ENCODE measurements around the gene HOXA9. TPM values are rescaled to one million over a fixed set of nuclear protein-coding genes. Genes with fewer than 3 reads are reported as not detected.
A peak's percentile ranks its signal among the peaks of the same experiment; 100 is the strongest.

The HOXA9 gene
- total RNA-seq: 9.1 and 13.0 TPM in 2 replicates
- 1.7 TPM for polyA plus RNA-seq (2012)

DNA sequence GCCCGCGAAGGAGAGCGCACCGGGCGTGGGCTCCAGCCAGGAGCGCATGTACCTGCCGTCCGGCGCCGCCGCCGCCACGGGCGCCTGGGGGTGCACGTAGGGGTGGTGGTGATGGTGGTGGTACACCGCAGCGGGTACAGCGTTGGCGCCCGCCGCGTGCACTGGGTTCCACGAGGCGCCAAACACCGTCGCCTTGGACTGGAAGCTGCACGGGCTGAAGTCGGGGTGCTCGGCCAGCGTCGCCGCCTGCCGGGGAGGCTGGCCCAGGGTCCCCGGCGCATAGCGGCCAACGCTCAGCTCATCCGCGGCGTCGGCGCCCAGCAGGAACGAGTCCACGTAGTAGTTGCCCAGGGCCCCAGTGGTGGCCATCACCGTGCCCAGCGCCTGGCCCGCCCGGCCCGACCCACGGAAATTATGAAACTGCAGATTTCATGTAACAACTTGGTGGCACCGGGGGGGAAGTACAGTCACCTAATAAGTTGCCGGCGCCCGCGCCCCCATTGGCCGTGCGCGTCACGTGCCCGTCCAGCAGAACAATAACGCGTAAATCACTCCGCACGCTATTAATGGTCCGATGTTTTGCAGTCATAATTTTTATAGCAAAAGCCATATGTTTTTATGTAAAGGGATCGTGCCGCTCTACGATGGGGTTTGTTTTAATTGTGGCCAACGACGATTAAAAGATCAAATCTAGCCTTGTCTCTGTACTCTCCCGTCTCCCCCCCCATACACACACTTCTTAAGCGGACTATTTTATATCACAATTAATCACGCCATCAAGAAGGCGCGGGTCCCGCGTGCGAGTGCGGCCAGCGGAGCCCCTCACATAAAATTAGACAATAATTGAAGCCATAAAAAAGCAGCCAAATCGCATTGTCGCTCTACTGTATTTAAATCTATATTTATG, at the start of gene HOXA9:
Gene HOXA9, minus strand, starts transcription at position 449 of the 907 bp plus-strand sequence. Its CDS starts 80 bp downstream, at position 369.
- DNase-seq (ENCODE audit: low read depth): peak; percentile 91

DNA sequence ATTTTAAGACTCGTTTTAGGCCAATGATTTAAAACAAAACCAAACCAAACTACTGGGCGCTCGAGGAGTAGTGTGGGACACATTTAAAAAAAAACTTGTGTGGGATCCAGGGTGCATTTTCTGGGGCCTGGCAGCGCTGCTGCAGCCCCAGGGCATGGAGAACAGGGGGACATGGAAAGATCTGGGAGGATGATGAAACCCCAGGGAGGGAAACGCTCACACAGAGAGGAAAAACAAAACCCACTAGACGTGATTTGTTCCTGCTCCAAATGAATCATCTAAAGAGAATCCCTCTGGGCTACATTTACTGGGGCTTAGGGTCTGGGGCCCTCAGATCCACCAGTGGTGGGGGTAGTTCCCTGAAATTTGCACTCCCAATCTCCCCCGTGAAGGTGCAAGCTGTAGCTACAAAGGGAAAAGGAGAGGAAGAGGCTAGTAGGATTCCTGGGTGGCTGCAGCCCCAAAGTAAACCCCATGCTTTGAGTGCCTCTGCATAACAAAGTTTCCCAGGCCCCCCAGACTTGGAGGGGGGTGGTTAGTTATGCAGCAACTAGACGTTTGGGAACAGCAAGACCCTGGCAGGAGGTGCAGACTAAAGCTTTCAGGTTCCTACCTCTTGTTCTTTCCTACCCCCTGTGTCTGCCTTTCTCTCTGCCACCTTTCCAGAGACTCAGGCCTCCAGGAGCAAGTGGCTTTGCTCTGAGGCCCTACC, 49.1 kb upstream of the HOXA9 start:
- no peak for DNase-seq (ENCODE audit: low read depth)

DNA sequence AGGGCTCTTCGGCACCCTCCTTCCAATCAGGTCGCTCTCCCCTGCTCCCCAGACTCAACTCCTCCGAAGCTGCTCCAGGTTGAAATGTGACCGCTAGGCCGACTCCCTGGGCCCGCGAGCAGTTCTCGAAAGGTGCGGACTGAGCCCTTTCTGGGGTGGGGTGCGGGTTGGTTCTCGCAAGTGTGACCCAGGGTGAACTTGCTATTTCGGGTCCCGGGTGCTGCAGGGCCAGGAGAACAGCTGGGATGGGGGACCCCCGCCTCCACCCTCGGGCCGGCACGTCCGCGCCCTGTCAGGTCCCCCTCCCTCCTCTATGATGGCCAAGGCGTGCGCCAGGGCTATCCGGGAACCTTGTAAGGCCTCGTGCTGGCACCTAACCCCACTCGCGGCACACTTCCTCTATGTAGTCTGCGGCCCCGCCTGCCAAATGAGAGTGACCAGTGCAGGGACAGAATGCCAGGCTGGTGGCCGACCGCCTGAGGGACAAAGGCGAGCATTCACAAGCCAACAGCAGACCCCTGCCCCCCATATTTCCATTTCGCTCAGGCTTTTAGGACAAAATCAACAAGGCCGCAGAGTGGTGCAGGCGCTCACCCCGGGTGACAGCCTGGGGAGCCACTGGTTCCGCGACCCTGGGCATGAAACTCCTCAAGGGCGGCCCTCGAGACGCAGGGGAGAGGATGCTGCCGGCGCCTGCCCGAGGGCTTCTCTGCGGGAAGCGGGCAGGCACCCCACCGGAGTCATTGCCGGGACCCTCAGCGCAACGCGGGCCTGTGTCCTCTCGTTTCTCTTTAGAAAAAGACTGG, 48.3 kb upstream of the HOXA9 start:
- no peak for DNase-seq (ENCODE audit: low read depth)

DNA sequence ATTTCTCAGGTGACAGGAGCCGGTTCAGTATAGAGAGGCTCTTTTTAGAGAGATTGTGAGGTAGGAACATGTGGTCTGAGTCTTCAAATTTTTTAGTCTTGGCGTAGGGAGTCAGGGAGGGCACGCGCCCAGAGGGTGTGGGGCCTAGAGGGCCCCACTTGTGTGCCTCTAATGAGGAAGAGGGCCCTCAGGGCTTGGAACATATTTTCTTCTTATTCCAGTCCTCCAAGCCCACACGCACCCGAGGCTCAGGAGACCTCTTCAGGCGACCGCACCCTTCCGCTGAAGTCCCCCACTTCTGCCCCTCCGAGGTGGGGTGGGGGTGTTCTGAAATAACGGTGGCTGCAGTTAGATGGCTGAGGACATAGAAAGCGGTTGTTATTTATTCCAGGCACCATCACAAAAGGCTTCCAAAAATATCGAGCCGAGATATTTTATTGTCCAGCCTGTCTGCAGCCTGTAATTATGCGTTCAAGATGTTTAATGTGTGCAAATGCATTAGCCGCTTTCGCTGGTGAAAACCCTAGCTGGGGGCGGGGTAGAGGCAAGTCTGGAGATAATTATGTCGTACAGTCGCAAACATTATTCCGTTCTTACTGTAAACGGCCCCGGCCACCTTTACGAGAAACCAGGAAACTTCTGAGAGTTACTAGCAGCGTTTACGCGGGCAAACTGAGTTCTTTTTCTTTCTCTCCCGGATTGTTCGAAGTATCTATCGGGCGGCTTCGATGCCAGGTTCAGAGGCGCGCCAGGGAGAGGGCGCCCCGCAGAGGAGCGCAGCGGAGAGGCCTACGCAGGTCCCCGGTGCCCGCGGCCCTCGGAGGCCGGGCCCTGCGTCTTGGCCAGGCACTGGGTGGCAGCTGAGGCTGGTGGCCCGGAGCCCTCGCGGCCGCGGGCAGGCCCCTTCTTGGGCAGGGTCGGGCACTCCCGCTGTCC, 47.4 kb upstream of the HOXA9 start:
- no peak for DNase-seq (ENCODE audit: low read depth)

DNA sequence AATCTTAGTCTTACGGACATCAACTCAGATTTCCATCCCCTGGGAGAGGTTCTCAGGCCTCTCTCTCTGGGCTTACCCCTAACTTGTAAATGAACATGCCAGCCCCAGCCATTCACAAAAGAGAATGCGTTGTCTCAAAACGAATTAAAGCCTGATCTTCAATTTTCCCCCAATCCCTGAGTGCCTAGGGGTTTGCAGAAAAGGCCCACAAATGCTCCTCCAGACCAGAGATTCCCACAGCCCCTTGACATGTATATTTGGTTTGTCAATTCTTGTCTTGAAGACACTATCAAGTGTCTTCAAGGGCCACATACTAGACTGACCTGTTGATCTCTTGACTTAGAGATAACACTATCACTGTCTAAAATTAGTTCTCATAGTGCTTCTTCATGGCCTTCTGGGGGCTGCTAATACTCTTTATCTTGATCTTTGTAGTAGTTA, 46.4 kb upstream of the HOXA9 start:
- no peak for DNase-seq (ENCODE audit: low read depth)

DNA sequence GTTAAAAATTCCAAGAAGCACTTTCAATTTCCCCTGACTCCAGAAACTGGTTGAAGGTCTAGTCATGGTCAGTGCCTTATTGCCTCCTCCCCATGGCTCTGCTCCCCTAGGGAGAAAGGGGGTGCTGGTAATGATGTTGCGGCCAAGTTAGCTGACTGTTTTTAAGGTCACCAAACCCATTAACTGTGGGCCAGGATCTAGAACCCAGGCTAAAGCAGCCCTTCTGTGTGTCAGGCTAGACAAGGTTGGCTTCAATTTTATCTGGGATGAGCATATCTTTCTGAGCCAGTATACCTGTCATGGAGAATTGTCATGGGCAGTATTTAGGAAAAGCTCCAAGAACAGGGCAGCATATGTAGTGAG, 45.7 kb upstream of the HOXA9 start:
- DNase-seq (ENCODE audit: low read depth): no peak

DNA sequence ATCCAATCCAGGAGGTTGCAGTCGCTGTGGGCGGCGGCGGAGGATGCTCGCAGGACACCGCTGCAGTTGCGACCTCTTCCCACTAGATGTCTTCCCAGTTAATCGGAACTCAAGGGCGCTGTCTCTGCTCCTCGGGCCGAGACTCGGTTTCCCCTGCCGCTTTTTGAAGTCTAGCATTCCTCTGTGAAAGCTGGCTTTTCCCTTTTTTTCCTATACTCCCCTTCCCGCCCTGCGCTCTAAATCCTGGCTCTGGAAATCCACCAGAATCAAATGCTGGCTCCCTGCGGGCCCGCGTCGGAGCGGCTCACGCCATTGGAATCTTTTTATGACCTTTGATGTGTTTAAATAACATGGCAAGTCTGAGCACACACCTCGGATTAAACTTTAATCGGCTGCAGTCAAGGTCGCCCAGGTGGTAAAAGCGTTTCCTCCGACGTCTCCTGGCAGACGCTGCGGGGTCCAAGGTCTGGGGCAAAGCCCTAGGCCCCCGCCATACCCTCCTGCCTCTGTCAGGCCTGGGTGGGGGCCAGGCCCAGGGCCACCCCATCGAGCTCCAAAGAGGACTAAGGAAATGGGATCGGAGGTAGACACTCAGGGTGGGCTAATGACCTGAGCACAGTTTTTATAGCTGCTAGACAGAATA, 45.2 kb upstream of the HOXA9 start:
- DNase-seq (ENCODE audit: low read depth): peak; percentile 39

DNA sequence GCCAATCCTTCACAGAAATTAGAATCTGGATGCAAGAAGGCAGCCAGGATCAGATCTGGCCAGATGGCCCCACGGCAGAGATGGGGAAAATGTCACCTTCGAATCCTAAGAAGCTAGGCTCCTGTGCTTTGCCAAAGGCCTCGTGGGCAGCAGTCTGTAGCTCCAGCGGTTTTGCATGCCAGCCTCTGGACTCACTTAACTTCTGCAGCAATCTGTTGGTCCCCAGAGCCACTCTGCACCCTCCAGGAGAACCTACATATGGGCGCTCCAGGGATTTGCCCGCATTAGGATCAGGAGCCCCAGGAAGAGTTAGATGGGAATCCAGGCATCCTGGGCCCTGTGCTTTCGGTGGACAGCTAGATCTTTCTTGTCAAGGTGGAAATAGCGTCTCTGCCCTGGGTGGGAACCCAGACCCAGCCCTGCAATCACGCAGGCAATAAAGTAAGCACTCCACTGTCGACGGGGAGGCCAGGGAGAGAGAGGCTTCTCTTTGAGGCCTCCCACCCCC, 44.6 kb upstream of the HOXA9 start:
- DNase-seq (ENCODE audit: low read depth): no peak

DNA sequence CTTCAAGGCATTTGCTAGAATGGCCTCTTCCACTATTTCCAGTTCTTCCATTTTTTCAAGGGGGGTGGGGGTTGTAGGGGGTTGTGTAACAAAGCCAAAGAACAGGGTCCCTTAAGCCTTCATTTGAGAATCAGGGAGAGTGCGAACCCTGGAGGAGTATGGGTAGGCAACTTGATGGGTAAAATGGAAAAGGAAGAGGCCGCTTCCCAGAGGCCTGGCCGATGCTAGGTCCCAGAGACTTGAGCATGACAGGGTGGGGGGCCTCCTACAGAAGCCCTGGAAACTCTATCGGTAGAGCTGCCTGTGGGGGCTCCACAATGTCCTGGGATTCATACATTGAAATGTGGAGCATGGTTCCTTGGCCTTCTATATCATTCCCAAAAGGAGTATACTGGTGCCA, 43.7 kb upstream of the HOXA9 start:
- DNase-seq (ENCODE audit: low read depth): no peak

DNA sequence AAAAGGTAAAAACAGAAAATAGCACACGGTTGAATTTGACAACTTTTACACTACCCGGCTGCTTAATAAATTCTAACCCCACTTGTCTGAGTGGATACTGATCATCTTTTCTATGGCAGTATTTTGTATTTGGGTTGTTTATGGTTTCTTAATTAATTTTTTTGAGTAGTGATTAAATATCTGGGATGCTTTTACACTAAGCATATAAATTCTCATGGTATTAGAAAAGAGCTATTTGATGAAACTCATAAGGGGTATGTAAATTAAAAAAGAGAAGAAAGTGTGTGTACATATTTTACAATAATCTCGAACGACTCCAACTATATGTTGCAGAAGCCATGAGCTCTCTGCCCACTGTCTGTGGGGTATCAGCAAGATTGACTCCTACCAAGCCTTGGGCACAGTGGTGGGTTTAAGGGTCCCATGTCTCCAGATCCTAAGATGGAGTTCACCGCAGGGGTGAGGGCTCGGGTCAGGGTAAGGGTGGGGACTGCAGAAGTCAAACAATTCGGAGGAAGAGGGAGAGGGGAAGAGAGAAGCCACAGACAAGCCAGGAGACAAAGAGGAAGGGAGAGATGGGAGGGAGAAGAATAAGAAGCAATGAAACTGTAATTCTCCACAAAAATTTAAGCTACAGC, 42.1 kb upstream of the HOXA9 start:
- DNase-seq (ENCODE audit: low read depth): no peak

DNA sequence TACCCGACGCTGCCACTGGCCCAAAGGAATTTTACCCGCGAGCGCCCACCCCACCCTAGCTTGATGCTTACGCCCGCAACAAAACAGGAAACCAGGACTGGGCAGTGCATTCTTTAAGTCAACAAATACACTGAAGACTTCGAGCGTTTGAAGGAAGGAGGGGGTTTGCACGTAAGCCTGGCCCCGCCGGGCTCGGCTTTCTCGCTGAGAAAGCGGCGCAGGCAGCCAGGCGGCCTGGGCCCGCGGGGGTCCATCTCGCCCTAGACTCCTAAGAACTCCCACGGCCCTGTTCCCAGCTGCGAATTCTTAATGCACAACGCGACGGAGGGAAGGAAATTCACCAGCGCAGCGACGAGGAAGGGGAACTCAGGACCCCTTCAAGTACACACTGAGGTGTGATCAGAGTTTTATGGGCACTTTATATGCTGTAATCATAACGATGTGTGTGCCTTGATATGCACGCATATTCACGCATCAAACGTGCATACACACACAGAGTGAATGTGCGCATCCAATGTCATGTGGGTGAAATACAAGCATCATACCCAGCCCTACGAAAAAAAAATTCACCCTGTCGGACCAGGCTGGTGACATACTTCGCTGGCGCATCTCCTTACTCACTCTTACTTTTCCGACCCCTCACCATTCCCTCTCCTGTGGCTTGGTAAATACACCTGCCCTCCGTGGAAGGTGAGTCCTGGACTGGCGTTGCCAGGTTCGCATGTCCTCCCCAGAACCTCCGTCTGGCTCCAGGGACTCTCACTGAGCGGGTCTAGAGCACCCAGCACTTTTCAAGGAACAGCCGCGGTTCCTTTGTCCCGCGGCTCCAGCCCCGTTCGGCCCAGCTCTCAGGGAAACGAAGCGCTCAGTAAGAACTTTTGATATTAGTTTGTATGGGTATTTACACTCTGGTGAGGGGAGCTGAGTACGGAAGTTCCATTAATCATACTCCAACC, 40.3 kb upstream of the HOXA9 start:
- DNase-seq (ENCODE audit: low read depth): no peak

DNA sequence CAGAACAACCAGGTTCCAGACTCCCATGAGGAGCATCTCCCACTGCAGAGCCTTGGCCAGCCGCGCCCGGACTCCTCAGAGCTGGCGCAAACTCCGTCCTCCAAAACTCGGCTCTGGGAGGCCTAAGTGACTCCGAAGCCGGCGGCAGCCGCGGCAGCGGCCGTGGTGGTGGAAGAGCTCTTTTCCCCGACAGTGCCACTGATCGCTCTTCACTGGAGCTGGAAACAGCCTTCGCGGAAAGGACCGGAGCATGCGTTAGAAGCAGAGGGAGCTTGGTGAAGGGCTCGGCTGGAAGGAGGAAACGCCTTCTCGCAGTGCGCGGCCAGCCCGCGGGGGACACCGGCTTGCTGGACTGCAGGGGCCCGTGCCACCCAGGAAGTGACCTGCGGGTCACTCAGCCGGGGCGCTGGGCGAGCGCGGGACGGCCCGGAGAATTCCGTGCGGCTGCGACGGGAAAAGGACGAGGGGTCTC, 39.5 kb upstream of the HOXA9 start:
- DNase-seq (ENCODE audit: low read depth): peak; percentile 50

DNA sequence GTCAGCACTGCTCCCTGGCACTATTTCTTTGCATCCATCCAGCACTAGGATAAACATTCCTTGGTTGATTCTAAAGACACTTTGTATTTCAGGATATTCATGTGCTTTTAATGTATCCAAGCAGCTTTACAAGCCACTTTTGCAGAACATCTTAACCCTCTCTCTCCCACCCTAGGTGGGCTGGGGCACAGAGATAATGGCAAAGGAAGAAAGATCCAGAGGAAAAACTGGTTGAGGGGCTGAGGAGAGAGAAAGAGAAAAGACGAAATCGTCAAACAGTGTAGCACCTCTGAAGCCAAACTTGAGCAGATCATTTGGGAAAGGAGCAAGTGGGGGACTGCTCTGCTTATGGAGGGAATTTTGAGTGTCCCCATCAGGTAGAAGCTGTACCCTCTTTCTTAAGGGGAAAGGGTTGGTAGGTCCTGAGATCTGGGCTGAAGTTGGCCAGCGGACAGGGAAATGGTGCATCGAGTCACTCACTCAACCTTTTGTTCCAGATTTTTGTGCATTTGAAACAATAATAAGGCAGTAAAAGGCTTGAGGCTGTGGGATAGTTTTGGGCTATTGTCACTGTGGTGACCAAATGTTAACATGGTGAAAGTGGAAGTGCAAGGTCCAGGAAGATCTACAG, 38.7 kb upstream of the HOXA9 start:
- DNase-seq (ENCODE audit: low read depth): no peak

DNA sequence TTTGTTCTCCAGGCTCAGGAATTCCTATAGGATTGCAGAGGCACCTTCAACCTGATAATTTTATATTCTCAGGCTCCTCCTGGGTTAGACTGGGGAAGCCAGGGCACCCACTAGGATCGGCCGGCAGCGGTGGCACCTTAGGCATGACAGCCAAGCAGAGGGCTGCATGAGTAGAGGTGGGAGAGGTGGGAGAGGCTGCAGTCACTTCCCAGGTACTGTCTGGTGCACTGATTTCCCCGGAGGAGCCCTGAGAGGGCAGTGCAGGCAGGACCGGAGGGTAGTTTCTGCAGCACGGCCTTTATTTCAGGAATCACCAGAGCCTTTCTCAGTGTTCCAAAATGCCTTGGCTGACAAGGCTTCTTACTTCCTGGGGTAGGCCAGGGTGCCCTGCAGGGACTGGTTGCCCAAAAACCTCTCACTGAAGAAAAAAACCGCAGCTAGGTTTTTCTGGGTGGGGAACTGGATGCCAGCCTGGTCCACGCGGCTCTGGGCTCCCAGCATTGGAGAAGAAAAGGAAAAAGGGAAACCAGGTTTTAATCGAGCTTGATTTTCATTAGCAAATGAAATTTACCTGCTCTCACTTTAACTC, 38.1 kb upstream of the HOXA9 start:
- no peak for DNase-seq (ENCODE audit: low read depth)

DNA sequence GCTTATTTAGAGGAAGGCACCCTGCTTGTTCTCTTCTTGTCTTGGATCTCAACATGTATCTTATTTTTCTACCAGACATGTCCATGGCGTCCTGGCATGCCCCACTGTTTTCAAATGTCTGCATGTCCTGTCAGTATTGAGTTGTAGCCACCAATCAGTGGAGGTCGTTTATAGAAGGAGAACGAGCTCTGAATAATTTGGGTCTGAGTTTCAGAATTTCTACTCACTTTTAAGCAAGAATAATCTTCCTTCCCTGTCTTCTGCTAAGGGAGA, 37.5 kb upstream of the HOXA9 start:
- DNase-seq (ENCODE audit: low read depth): no peak

DNA sequence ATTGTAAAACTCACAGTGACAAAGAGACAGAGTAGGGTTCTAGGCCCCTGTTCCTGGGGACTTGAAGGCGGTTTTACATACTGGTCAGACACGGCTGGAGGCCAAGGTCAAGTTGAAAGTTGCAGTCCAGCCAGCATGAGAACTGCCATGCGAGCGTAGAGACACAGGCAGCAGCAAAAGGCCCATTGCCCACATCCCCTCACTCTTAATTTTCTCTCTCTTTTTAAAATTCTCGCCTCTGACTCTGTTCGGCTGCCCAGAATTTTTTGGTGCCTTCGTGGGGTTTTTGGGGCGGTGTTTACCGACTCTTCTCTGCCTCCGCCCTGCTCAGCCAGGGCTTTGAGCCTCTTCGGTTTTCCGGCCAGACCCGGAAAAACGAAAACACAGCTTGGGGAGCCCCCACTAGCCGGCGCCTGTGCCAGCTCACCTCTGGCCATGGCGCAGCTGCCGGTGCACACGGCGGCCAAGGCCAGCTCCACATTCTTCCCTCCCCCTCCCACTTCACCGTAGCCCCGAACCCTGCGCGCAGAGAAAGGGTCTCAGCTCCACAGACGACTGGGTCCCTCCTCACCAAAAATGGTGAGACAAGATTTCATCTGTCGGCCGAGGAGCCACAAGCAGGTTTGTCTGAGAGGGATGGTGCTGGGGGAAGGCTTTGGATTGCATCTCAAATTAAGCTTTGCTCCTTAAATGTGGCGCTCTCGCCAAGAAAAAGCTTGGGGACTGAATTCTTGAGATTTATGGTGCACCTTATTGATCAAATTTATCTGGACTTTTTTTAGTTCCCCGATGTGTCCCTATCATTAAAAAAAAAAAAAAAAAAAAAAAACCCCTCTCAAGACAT, 36.9 kb upstream of the HOXA9 start:
- DNase-seq (ENCODE audit: low read depth): no peak
